PFSK-1 (cell line): ENCODE results near the gene AMPD3.

Source experiments
- TAF1 ChIP-seq: IDR thresholded peaks from 2 replicates; pipeline ENCODE4 v1.6.1; 2012; ENCODE audit warnings: low read length, control low read depth, borderline replicate concordance; ENCODE audit not compliant: insufficient read depth
- TF ChIP-seq, protein P1 (sequence below), 2 experiments: IDR thresholded peaks; 2 replicates each; pipeline versions ENCODE4 v1.6.1 to v1.8.0; 2011 to 2012; ENCODE audit warnings: low read depth in 2 of 2, low read length in 2 of 2, control low read depth in 1 of 2, inconsistent platforms in 1 of 2, mild to moderate bottlenecking in 1 of 2, moderate library complexity in 1 of 2; ENCODE audit not compliant: insufficient read depth in 1 of 2

DNA sequence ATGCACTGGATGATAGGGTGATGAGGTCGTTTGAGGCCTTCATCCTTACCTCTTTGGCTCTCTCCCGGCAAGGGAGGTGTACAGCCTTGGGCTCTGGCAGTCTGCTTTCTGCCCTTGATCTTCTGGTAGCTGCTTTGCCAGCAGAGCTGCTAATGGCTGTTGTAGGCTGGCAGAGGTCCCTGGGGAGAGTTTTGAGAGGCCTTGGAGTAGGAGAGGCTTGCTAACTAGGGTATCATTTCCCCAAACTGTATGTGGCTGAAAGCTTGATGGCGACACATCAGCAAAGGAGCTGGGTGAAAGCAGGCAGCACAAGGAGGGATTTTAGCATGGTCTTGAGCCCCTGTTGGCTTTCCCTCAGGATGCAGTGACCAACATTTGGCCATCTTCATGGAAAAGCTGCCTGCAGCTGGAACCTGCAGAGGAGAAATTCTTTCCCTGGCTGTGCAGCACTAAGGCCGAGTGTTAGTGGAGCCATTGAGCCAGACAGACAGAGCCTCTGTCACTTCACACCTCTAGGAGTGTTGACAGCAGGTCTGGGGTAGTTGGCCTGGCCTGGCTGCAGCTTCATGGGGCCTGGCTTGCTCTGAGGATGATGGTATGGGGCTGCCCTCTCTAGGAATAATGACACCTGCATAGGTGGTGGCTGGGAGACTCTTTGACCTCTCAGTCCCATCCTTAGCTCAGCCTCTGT lies 3.5 kb upstream of the AMPD3 start:
- TF ChIP-seq, protein P1, sequence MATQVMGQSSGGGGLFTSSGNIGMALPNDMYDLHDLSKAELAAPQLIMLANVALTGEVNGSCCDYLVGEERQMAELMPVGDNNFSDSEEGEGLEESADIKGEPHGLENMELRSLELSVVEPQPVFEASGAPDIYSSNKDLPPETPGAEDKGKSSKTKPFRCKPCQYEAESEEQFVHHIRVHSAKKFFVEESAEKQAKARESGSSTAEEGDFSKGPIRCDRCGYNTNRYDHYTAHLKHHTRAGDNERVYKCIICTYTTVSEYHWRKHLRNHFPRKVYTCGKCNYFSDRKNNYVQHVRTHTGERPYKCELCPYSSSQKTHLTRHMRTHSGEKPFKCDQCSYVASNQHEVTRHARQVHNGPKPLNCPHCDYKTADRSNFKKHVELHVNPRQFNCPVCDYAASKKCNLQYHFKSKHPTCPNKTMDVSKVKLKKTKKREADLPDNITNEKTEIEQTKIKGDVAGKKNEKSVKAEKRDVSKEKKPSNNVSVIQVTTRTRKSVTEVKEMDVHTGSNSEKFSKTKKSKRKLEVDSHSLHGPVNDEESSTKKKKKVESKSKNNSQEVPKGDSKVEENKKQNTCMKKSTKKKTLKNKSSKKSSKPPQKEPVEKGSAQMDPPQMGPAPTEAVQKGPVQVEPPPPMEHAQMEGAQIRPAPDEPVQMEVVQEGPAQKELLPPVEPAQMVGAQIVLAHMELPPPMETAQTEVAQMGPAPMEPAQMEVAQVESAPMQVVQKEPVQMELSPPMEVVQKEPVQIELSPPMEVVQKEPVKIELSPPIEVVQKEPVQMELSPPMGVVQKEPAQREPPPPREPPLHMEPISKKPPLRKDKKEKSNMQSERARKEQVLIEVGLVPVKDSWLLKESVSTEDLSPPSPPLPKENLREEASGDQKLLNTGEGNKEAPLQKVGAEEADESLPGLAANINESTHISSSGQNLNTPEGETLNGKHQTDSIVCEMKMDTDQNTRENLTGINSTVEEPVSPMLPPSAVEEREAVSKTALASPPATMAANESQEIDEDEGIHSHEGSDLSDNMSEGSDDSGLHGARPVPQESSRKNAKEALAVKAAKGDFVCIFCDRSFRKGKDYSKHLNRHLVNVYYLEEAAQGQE (IDR thresholded peaks at IDR 0.05; ENCODE audit: insufficient read depth in 1 of 2, low read depth in 2 of 2, low read length in 2 of 2) = no peak
- TF ChIP-seq TAF1 = no peak
